HK-2 (cell line): Measurements from ENCODE around the gene NR2C1.
A peak's percentile ranks its signal among the peaks of the same experiment; 100 is the strongest.

Experiments used
- DNase-seq: peaks from one replicate; pipeline ENCODE4 v3.0.0-alpha.2; 2018; ENCODE audit not compliant: unreplicated experiment

The NR2C1 gene

DNA sequence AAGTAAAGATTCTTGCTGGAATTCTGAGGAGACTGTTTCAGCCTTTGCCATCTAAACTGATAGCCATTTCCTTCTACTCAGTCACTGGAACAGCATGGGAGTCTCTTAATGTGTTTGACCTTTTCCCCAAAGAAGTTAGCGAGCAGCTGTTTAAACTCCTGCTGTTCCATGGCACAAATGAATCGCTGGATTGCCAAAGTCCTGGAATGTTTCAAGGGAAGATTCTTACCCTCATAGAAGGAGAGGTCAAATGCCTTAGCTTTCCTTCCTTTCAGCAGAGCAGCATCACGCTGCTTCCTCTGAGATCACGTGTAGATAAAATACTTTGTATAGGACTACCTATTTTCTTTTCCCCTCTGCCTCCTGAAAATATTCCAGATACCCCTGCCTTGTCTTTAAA lies 10.5 kb upstream of the NR2C1 start:
- no peak for DNase-seq

DNA sequence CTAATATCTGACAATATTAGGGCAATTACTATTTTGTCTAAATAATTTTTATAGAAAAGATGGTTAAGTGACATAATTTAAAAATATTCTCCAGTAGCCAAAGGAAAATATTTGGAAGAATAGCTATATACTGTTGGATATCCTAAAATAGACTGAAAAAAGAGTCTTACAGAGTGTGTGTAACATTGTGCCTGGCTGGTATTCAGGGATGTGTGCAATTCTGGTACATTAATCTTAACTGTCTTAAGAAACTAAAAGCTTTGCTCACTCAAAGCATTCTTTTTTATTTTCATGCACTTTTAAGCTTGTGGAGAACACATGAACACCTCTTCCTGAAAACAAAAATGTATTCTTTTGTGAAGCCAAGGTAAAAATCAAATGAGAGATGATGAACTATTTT lies 10.1 kb upstream of the NR2C1 start:
- DNase-seq: no peak

DNA sequence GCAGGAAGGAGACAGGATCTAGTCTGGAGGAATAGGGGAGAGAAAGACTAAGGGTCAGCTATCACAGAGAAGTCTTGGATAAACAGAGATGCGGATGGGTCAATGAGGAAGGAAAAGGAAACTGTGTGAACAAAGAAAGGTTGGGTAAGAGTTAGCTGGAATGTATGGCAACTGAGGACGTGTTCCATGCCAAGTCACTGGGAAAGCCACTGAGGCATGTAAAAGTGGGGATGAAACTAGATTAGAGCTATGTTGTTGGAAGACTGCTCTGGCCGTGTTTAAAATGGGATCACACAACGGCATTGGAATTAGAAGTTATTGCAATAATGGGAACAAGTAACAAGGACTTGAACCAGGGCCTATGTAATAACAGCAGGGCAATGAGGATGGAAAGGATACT lies 3.9 kb upstream of the NR2C1 start:
- DNase-seq: no peak

DNA sequence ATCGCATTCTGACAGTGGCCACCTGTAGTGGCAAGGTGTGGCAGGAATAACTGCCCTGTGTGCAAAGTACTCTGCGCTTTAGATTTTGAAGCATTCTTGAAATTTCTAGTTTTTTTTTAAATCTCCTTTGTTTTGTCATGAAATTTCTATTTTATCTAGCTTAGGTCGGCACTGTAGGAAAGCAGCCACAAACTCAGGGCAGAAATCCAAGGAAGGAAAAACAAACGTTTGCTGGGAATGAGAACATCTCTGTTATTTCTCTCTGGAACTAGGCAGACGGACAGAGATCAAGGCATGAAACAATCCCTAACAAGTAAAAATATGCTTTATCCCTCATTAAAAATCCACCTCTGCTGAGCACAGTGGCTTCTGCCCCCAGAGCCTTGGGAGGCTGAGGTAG lies 1.3 kb upstream of the NR2C1 start:
- DNase-seq: no peak

DNA sequence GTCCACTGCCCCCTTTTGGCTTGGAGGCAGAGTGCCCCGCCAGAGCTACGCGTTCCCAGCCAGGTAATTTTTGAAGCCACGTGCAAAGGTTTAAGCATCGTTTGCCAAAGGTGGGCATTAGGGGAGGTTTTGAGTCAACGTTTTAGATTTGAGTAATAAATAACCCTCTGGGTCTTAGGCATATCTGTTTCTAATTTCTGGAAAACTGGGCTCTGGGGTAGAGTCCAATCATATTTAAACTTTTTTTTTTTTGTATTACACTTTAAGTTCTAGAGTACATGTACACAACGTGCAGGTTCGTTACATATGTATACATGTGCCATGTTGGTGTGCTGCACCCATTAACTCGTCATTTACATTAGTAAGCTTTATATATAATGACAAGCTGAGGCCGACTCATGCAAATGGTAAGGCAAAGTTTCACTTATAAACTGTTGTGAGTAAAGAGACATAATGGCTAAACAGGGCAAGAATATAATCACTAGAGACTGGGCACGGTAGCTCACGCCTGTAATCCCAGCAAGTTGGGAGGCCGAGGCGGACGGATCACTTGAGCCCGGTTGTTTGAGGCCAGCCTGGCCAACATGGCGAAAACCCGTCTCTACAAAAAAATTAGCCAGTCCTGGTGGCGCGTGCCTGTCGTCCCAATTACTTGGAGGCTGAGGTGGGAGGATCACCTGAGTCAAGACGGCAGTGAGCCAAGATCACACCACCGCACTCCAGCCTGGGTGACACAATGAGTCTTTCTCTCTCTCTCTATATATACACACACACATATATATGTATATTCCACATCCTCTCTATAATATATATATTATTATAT lies 491 bp upstream of the NR2C1 start:
- DNase-seq: no peak

DNA sequence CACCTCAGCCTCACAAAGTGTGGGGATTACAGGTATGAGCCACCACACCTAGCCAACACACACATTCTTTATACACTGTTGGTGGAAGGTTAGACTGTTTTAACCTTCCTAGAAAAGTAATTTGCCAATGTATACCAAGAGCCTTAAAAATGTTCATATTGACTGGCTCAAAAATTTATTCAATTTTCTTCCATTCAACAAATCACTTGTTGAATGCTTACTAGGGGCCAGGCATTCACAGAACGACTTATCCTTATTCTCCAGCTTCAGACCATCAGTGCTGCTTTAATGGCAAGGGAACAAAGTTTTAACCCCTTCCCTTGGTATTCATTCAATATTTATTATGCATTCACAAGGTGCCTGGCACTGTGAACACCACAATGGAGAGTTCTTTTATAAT lies 3.0 kb downstream of the NR2C1 start:
- no peak for DNase-seq

DNA sequence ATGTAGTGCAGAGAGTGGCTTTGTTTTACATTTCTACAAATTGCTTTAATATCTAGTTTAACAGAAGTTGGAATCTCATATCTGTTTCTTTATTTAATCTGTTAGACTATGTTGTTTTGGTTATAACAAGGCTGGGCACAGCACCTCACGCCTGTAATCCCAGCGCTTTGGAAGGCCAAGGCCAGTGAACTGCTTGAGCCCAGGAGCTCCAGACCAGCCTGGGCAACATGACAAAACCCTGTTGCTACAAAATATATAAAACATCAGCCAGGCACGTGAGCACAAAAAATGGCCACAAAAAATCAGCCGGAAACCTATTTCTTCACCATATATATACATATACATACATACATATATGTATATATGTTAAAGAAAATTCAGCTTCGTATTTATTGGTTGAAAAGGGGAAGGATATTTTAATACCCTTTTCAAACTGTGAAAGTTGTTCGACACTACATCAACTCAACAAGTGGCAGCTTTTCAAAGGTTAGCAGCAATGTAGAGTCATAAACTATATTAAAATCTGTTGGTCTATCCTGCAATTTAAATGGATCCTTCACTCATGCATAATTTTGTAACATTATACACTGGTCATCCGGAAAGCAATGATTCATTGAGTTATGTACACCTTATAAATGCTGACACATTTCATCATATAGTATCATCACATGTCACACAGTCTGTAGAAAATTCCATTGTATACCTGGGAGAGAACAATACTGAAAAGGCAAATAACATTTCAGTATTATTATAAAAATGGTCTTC lies 7.1 kb downstream of the NR2C1 start:
- DNase-seq: no peak

DNA sequence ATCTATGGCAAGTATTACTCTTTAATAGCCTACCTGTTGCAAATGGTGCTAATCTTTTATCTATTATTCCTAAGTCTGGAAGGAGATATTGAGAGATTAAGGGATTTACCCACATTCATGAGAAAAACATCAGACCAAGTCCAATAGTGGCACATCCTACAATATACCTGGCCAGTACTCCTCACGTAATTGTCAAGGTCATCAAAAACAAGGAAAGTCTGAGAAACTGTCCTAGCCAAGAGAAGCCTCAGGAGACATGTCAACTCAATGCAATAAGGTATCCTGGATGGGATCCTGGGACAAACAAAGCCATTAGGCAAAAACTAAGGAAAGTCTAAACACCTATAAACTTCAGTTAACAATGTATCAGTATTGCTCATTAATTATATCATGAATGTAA lies 12.5 kb downstream of the NR2C1 start:
- no peak for DNase-seq

DNA sequence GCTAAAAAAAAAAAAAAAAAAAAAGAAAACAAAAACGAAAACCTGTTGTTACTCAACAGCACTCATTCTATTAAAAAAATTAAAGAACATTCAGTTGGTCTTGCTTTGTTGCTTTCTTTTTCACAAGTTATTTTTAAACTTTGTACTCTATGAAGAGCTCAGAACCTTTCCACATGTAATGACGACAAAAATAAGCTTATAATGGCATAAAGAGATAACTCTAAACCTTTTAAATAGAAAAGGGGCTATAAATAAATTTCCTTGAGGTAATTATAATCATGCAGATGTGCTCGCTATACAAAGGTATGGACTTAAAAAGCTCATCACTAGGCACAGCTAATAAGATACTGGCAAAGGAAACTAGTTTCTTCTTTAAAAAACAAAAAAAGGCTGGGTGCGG lies 13.4 kb downstream of the NR2C1 start:
- no peak for DNase-seq

DNA sequence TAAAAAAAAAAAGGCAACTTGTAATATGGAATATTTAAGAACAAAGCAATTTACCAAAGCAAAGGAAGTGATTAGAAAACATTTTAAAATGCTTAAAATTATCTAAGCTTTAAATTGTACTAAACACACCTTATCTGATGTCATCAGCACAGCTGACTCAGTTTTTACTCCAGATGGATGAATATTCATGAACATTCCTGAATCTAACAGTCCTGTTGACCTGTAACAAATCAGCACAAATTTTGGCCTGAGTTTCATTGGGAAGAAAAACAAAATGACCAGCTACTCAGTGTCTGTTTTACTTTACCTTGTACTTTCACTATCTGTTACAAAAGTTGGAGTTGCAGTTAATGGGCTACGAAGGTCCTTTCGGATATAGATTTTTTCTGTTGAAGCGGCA lies 16.0 kb downstream of the NR2C1 start:
- no peak for DNase-seq

DNA sequence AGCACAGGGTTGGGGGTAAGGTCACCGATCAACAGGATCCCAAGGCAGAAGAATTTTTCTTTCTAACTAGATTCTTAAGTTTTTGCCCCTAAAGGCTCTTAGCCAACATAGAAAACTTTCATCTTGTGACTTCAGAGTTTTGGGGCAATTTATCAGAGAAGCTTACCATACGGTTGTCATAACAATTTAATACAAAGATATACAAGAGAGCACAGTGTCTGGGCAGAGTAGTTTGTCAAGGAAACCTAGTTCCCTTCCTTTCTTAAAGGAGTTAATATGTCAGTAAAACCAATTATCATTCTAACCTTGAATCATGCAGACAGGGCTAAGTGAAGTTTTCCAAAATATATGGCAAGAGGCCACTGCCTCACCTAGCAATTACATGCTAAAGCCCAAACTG lies 18.4 kb downstream of the NR2C1 start:
- no peak for DNase-seq

DNA sequence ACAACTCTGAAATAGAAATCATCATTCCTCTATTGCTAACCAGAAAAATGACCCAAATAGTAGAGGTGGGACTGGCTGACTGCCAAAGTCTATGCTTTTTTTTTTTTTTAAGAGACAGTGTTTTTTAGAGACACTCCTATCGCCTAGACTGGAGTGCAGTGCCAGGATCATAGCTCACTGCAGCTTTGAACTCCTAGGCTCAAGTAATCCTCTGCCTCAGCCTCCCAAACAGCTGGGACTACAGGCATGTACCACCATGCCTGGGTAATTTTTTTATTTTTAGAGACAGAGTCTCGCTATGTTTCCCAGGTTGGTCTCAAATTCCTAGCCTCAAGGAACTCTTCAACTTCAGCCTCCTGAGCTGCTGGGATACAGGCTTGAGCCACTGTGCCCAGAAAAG lies 19.2 kb downstream of the NR2C1 start:
- DNase-seq: no peak

DNA sequence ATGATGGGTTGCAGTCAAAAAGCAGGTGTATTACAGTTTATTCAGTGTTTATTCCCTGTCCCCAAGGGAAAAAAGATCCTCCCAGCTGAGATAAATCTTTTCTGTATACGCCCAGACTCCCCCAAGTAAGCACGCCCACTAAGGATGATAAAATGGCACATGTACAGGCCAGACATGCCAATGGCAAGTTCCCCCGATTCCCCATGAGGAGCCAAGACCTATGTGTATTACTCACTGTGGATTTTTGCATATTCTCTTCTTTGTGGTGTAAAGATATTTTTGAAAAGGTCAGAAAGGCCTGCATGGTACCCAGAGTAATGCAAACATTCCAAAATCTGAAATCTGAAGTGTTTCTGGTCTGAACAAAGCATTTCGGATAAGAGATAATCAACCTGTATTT lies 22.2 kb downstream of the NR2C1 start:
- no peak for DNase-seq

DNA sequence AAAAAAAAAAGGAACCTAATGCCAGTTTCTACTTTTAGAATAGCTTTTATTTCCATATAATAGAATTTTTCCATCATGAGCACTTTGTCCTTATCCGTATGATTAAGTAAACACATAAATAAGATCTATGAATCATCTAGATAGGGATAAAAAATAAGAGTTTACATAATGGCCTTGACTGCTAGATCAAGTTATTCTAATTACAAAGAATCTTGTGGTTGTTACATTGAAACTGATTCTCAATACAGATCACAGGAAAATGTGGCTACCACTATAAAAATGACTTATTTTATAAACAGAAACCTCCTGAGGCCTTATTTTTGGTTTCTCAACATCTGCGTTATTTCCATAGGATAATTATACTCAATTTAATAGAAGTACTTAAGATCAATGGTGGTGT lies 35.5 kb downstream of the NR2C1 start:
- no peak for DNase-seq

DNA sequence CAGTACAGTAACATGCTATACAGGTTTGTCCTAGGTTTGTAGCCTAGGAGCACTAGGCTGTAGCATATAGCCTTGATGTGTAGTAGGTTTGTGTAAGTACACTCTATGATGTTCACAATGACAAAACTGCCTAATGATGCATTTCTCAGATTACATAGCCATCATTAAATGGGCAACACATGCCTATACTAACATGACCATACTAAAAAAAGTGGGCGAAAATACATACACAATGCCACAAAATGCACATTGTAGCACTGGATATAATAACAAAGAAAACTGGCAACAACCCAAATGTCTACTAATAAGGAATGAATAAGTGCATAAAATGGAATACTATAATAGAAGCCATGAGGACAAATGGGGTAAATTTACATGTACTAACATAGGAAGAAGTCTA lies 38.7 kb downstream of the NR2C1 start:
- DNase-seq: no peak

DNA sequence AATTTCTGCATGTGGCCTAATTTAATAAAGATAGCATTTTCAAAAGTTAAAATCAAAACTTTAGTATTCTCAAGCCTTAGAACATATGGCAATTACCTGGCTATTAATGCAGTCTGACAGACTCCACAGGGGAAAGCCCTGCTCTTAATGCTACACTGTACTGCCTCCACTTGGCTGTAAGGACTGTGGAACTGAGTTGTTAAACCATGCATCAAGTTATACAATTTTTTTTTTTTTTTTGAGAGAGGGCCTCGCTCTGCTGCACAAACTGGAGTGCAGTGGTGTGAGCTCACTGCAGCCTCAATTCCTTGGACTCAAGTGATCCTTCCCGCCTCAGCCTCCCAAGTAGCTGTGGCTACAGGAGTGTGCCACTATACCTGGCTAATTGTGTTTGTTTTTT lies 50.9 kb downstream of the NR2C1 start:
- DNase-seq: no peak

DNA sequence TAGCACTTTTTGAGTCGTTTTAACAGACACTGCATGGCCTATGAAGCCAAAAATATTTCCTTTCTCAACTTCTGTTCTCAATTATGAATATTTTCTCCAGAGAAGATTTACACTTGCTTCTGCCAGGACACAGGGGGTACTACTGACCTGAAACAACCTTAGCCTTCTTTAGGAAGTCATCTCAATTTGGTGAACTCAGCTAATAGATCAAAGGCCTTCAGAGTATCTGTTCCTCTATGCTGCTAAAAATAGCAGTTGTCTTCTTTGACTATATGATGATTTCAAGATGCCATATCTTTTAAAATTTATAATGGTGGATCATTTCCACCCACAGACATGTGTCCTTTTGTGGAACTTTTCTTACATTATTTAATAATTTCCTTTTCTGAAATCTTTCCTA lies 55.9 kb downstream of the NR2C1 start:
- DNase-seq: no peak

DNA sequence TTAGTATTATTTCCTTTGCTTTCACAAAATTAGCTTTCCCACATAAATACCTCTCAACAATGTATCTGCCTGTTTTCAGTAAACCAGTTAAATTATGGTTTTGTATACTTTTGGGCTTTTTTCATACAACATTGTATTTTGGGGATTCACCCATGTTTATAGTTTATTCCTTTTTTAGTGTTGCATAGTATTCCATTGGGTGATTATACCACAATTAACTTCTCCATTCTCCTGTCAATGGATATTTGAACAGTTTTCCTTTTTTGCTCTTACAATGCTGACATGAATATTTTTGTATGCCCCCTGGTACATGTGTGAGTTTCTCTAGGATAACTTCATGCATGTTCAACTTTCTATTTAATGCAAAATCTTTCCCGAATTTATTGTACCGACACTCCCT lies 57.3 kb downstream of the NR2C1 start:
- no peak for DNase-seq

DNA sequence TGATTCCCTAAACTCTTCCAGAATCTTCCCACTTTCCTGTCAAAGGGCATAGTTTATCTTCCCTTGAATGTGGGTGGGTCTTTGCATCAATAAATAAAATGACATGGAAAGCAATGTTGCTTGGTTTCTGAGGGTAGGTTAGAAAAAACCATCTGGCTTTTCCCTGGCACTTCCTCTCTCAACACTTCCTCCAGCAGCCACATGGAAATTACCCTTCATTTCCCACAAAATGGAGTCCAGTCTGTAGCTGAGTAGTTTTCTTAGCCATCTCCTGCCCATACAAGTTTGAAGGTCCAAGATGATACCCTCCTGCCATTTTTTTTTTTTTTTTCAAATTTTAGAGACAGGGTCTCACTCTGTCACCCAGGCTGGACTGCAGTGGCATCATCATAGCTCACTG lies 58.9 kb downstream of the NR2C1 start:
- no peak for DNase-seq

DNA sequence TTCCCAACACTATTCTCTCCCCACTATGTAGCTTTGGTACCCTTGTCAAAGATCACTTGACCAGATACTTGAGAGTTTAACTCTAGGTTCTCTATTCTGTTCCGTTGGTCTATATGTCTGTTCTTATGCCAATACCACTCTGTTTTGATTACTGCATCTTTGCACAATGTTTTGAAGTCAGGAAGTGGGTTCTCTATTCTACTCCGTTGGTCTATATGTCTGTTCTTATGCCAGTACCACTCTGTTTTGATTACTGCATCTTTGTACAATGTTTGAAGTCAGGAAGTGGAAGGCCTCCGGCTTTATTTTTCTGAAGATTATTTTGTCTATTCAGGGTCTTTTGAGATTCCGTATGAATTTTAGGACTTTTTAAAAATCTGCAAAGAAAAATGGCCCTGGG lies 67.2 kb downstream of the NR2C1 start:
- no peak for DNase-seq

DNA sequence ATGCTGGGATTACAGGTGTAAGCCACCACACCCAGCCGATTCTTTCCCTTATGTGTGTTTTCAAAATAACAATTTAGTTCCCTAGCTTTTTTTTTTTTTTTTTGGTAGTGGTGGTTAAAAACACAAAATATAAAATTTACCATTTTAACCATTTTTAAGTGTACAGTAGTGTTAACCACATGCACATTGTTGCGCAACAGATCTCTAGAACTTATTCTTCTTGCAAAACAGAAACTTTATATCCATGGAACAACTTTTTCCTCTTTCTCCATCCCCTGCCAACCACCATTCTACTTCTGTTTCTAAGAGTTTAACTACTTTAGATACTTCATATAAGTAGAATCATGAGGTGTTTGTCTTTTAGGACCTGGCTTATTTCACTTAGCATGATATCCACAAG lies 68.8 kb downstream of the NR2C1 start:
- no peak for DNase-seq

DNA sequence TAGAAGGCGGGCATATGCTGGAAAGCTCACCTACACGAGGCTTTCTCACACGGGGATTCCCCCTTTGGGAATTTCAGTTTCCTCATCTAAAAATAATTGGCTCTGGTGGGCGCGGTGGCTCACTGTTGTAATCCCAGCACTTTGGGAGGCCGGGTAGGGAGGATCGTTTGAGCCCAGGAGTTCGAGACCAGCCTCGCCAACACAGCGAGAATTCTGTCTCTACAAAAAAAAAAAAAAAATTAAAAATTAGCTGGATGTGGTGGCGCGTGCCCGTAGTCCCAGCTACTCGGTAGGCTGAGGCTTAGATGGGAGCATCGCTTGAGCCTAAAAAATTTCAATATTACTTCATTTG lies 69.5 kb downstream of the NR2C1 start:
- DNase-seq: no peak

DNA sequence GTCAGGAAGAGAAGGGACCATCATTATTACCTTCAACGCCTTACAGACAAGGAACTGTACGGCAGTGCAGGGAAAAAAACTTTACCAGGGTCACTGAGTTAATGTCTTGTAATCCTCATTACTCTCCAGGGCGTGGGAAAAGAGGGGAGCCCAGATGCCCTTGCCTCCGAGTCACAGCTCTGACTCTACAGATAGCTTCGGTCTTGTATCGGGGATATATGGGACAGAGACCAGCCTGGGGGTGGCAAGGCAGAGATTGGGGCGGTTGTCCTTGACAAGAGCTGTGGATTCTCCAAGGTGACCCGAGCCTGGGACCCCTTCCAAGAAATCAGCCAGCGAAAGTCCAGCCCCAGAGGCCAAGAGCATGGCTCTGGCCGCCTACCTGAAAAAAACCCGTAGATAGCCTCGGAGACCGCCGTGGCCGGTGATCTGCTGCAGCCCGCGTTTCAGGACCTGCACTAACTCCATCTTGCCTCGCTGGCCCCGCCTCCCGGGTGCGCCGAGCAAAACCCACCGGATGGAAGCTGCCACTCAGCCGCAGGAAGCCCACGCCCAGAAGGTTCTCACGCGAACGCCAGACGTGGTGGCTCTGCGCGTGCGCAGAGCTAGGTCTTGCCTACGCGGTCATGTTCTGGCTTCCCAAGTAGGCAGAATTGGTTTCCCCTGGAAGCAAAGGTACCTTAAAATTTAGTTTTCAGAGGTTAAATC lies 70.1 kb downstream of the NR2C1 start, which contains the start of gene NDUFA12:
Gene NDUFA12 (minus strand): TSS at position 485 of the 708 bp plus-strand sequence. CDS start 17 bp downstream, at position 468.
- peak; percentile 96 for DNase-seq
